AG09319 (cell line): ENCODE data around the gene RBM42.

ENCODE experiments used
- DNase-seq: peaks from one replicate; pipeline ENCODE4 v3.0.0-alpha.2; 2010; ENCODE audit warnings: low read depth; ENCODE audit errors: extremely low read depth
- TF ChIP-seq, protein P1 (sequence below): IDR thresholded peaks from 2 replicates; pipeline ENCODE4 v1.5.1; 2011; ENCODE audit warnings: low read depth, mild to moderate bottlenecking, inconsistent platforms, low read length, moderate library complexity

The RBM42 gene

GRCh38 chr19:35612224-35612558, 16.6 kb upstream of the RBM42 start:
- no peak for DNase-seq

GRCh38 chr19:35612559-35613321, 16.1 kb upstream of the RBM42 start, which contains the start of gene HAUS5:
Gene HAUS5 (plus strand): TSS chr19:35612735. CDS start chr19:35612795, 60 bp downstream.
- TF ChIP-seq, protein P1, sequence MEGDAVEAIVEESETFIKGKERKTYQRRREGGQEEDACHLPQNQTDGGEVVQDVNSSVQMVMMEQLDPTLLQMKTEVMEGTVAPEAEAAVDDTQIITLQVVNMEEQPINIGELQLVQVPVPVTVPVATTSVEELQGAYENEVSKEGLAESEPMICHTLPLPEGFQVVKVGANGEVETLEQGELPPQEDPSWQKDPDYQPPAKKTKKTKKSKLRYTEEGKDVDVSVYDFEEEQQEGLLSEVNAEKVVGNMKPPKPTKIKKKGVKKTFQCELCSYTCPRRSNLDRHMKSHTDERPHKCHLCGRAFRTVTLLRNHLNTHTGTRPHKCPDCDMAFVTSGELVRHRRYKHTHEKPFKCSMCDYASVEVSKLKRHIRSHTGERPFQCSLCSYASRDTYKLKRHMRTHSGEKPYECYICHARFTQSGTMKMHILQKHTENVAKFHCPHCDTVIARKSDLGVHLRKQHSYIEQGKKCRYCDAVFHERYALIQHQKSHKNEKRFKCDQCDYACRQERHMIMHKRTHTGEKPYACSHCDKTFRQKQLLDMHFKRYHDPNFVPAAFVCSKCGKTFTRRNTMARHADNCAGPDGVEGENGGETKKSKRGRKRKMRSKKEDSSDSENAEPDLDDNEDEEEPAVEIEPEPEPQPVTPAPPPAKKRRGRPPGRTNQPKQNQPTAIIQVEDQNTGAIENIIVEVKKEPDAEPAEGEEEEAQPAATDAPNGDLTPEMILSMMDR, result no peak
- DNase-seq, result peak; percentile 69

More at GRCh38 chr19:35612224-35612558, 16.6 kb upstream of the RBM42 start:
- TF ChIP-seq, protein P1, result no peak

- TF ChIP-seq, protein P1, result no peak
- no peak for DNase-seq
Measured at GRCh38 chr19:35613574-35613973, 15.3 kb upstream of the RBM42 start.

- TF ChIP-seq, protein P1, result no peak
- DNase-seq, result no peak
Measured at GRCh38 chr19:35615036-35615435, 13.8 kb upstream of the RBM42 start.

DNA sequence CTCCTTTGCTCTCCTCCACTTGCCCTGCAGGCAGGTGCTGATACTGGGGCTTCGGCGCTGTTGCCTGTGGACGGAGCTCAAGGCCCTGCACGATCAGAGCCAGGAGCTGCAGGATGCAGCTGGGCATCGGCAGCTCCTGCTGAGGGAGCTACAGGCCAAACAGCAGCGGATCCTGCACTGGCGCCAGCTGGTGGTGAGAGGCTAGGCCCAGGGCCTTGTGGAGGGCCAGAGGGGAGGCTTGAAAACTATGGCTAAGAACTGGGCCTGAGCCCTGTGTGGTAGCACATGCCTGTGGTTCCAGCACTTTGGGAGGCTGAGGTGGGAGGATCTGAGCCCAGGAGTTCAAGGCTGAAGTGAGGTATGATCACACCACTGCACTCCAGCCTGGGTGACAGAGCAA, 10.0 kb upstream of the RBM42 start:
- DNase-seq, result no peak
- TF ChIP-seq, protein P1, result no peak

- DNase-seq, result no peak
- TF ChIP-seq, protein P1, result no peak
Measured at GRCh38 chr19:35619290-35619923, 9.4 kb upstream of the RBM42 start.

GRCh38 chr19:35620001-35620400, 8.8 kb upstream of the RBM42 start:
- DNase-seq, result no peak
- TF ChIP-seq, protein P1, result no peak
